Calu3 (cell line): ENCODE measurements around the gene LMTK3. TPM values are rescaled to one million over a fixed set of nuclear protein-coding genes. Genes with fewer than 3 reads are reported as not detected.

Experiments
- BruUV-seq: library from RNA; stranded (reverse); fragments of 400-500 nt; replicated peaks from 2 replicates; lab custom pipeline; 2021; lab: Mats Ljungman, UMichigan
- CTCF ChIA-PET: fragments of 300-600 bp; sonication (Branson Sonifier 250); formaldehyde crosslinking; loops from one replicate; lab custom pipeline; 2022; ENCODE audit warnings: antibody characterized with exemption; lab: Charles Lee
- DNase-seq: peaks from one replicate; pipeline ENCODE4 v3.0.0; 2022
- H3K27ac Mint-ChIP-seq: one replicate; pipeline ENCODE4 v1.8.0; 2022; ENCODE audit warnings: mixed read lengths; ENCODE audit not compliant: unreplicated experiment
- H3K27me3 Mint-ChIP-seq: one replicate; pipeline ENCODE4 v1.8.0; 2022; ENCODE audit warnings: mixed read lengths; ENCODE audit not compliant: unreplicated experiment
- H3K36me3 Mint-ChIP-seq: one replicate; pipeline ENCODE4 v1.8.0; 2022; ENCODE audit warnings: mild to moderate bottlenecking, moderate library complexity, mixed read lengths; ENCODE audit not compliant: insufficient read depth, unreplicated experiment
- H3K4me1 Mint-ChIP-seq: one replicate; pipeline ENCODE4 v1.8.0; 2022; ENCODE audit warnings: mild to moderate bottlenecking, low read depth, mixed read lengths; ENCODE audit not compliant: unreplicated experiment
- H3K4me3 Mint-ChIP-seq: one replicate; pipeline ENCODE4 v1.8.0; 2022; ENCODE audit warnings: mild to moderate bottlenecking, low read depth, moderate library complexity, mixed read lengths; ENCODE audit not compliant: unreplicated experiment
- H3K9me3 Mint-ChIP-seq: one replicate; pipeline ENCODE4 v1.8.0; 2022; ENCODE audit warnings: low read depth, mixed read lengths; ENCODE audit not compliant: unreplicated experiment
- CTCF ChIP-seq: fragments of 200-600 bp; IDR thresholded peaks from one replicate; pipeline ENCODE4 v1.8.0; 2022; ENCODE audit warnings: antibody characterized with exemption; ENCODE audit not compliant: unreplicated experiment
- intact Hi-C: fragments of 100-400 bp; cut with micrococcal nuclease; formaldehyde crosslinking; loops from one replicate; pipeline ENCODE4 v1.10.0; 2022; ENCODE audit not compliant: unreplicated experiment
- total RNA-seq: library from RNA; stranded (reverse); gene quantifications from 2 replicates; pipeline ENCODE4 v1.2.3, GENCODE V29; 2022

LMTK3 gene
- total RNA-seq, 1 experiment from 2014 or later, result 1.0 TPM

GRCh38 chr19:48518207-48518606 is 6.6 kb upstream of the LMTK3 start:
- CTCF ChIA-PET, result interaction anchor here (0.6 kb wide), 1 partner anchor 12 kb away, joined by 4 read pairs; no protein-coding TSS in a partner anchor
- TF ChIP-seq CTCF, result no peak
- no TSS peak for BruUV-seq
- Mint-ChIP-seq H3K27me3 (no peaks in the 10 kb centered on the region), H3K9me3 (no peaks in the 10 kb centered on the region), H3K4me3 (no peak overlapping the region), H3K27ac (no peak overlapping the region), H3K36me3 (peaks cover 12% of the 10 kb centered on the region), H3K4me1 (peaks cover 17% of the 10 kb centered on the region)
- intact Hi-C loops, result no loop called here
- no peak for DNase-seq

GRCh38 chr19:48516536-48516935 is 4.9 kb upstream of the LMTK3 start:
- Mint-ChIP-seq H3K36me3 (peaks cover 12% of the 10 kb centered on the region), H3K4me3 (no peak overlapping the region), H3K27me3 (no peaks in the 10 kb centered on the region), H3K27ac (no peak overlapping the region), H3K9me3 (no peaks in the 10 kb centered on the region), H3K4me1 (peaks cover 17% of the 10 kb centered on the region)
- intact Hi-C loops, result no loop called here
- CTCF ChIA-PET, result interaction anchor here (1.4 kb wide), 1 partner anchor 8 kb away, joined by 5 read pairs; no protein-coding TSS in a partner anchor
- TF ChIP-seq CTCF, result no peak
- DNase-seq, result no peak
- no TSS peak for BruUV-seq

- DNase-seq, result no peak
- H3K9me3 Mint-ChIP-seq, result no peaks in the 10 kb centered on the region
- H3K27me3 Mint-ChIP-seq, result no peaks in the 10 kb centered on the region
- no TSS peak for BruUV-seq
- peaks cover 12% of the 10 kb centered on the region for H3K36me3 Mint-ChIP-seq
- no peak for TF ChIP-seq CTCF
- CTCF ChIA-PET, result interaction anchor here (0.5 kb wide), 2 partner anchors 27 to 162 kb away, joined by 3 read pairs; no protein-coding TSS in a partner anchor
- no peak overlapping the region for H3K4me3 Mint-ChIP-seq
- intact Hi-C loops, result no loop called here
- peaks cover 17% of the 10 kb centered on the region for H3K4me1 Mint-ChIP-seq
- H3K27ac Mint-ChIP-seq, result no peak overlapping the region
Measured at GRCh38 chr19:48514123-48514458, 2.5 kb upstream of the LMTK3 start.

- Mint-ChIP-seq H3K4me3 (no peak overlapping the region), H3K36me3 (peaks cover 9% of the 10 kb centered on the region), H3K9me3 (no peaks in the 10 kb centered on the region), H3K27me3 (no peaks in the 10 kb centered on the region), H3K4me1 (peaks cover 17% of the 10 kb centered on the region), H3K27ac (no peak overlapping the region)
- peak; percentile 77 for DNase-seq
- TF ChIP-seq CTCF, result no peak
- CTCF ChIA-PET, result interaction anchor here (0.5 to 0.6 kb wide), 2 partner anchors 27 to 150 kb away, joined by 3 read pairs; partner anchors contain the start of genes SYNGR4 and TMEM143
- BruUV-seq, result no TSS peak
- intact Hi-C loops, result no loop called here
Measured at GRCh38 chr19:48513289-48514122, 1.9 kb upstream of the LMTK3 start.
